Stimulated activated memory B cell treated with anti-CD40 and anti-IgM and Interleukin-4, amounts not matched to agents 10 μg/mL and 1 μg/mL and 100 μg/mL, for 72 hours (primary cell): Measurements from ENCODE around the gene CLCN5.
A peak's percentile ranks its signal among the peaks of the same experiment; 100 is the strongest.

ENCODE experiments used
- ATAC-seq: fragments of 150-1000 bp; cut with Tn5 transposase; 2 replicates; pipeline ENCODE4 v1.10.0; 2021
- H3K27ac Mint-ChIP-seq: one replicate; pipeline ENCODE4 v1.8.0; 2022; ENCODE audit warnings: mild to moderate bottlenecking, mixed read lengths
- H3K27me3 Mint-ChIP-seq: one replicate; pipeline ENCODE4 v1.8.0; 2022; ENCODE audit warnings: mixed read lengths
- H3K36me3 Mint-ChIP-seq: one replicate; pipeline ENCODE4 v1.8.0; 2022; ENCODE audit warnings: mixed read lengths
- H3K4me1 Mint-ChIP-seq: one replicate; pipeline ENCODE4 v1.8.0; 2022; ENCODE audit warnings: mixed read lengths
- H3K4me3 Mint-ChIP-seq: one replicate; pipeline ENCODE4 v1.8.0; 2022; ENCODE audit warnings: mild to moderate bottlenecking, moderate library complexity, mixed read lengths
- H3K9me3 Mint-ChIP-seq: one replicate; pipeline ENCODE4 v1.8.0; 2022; ENCODE audit warnings: mixed read lengths

Gene CLCN5

GRCh38 chrX:50072110-50072509 is 149.7 kb downstream of the CLCN5 start:
- Mint-ChIP-seq H3K4me1 (peaks cover 36% of the 10 kb centered on the region), H3K27me3 (no peaks in the 10 kb centered on the region), H3K4me3 (no peak overlapping the region), H3K27ac (peak overlapping the region; percentile 46), H3K9me3 (peaks cover 2% of the 10 kb centered on the region), H3K36me3 (peaks cover 16% of the 10 kb centered on the region)
- ATAC-seq, result no peak

GRCh38 chrX:50073601-50074000 is 151.2 kb downstream of the CLCN5 start:
- H3K27ac Mint-ChIP-seq, result no peak overlapping the region
- peaks cover 16% of the 10 kb centered on the region for H3K36me3 Mint-ChIP-seq
- H3K9me3 Mint-ChIP-seq, result peaks cover 2% of the 10 kb centered on the region
- no peaks in the 10 kb centered on the region for H3K27me3 Mint-ChIP-seq
- peaks cover 36% of the 10 kb centered on the region for H3K4me1 Mint-ChIP-seq
- ATAC-seq, result no peak
- no peak overlapping the region for H3K4me3 Mint-ChIP-seq

GRCh38 chrX:50075630-50076339 is 153.4 kb downstream of the CLCN5 start:
- peaks cover 36% of the 10 kb centered on the region for H3K4me1 Mint-ChIP-seq
- ATAC-seq, result peak; percentile 85

GRCh38 chrX:50081282-50081889 is 159.0 kb downstream of the CLCN5 start:
- Mint-ChIP-seq H3K27me3 (no peaks in the 10 kb centered on the region), H3K9me3 (no peaks in the 10 kb centered on the region), H3K36me3 (peaks cover 14% of the 10 kb centered on the region), H3K4me1 (peaks cover 20% of the 10 kb centered on the region), H3K4me3 (no peak overlapping the region), H3K27ac (no peak overlapping the region)
- no peak for ATAC-seq

More at GRCh38 chrX:50075630-50076339, 153.4 kb downstream of the CLCN5 start:
- Mint-ChIP-seq H3K9me3 (no peaks in the 10 kb centered on the region), H3K4me3 (no peak overlapping the region), H3K27ac (peak overlapping the region; percentile 71), H3K36me3 (peaks cover 16% of the 10 kb centered on the region), H3K27me3 (no peaks in the 10 kb centered on the region)

- Mint-ChIP-seq H3K27ac (no peak overlapping the region), H3K4me3 (no peak overlapping the region), H3K27me3 (no peaks in the 10 kb centered on the region), H3K9me3 (no peaks in the 10 kb centered on the region), H3K4me1 (peaks cover 13% of the 10 kb centered on the region), H3K36me3 (peaks cover 15% of the 10 kb centered on the region)
- ATAC-seq, result no peak
Measured at GRCh38 chrX:50082741-50083140, 160.3 kb downstream of the CLCN5 start.

GRCh38 chrX:50088645-50089044 is 166.2 kb downstream of the CLCN5 start:
- peaks cover 31% of the 10 kb centered on the region for H3K36me3 Mint-ChIP-seq
- H3K4me3 Mint-ChIP-seq, result no peak overlapping the region
- H3K4me1 Mint-ChIP-seq, result peaks cover 10% of the 10 kb centered on the region
- ATAC-seq, result no peak
- no peaks in the 10 kb centered on the region for H3K27me3 Mint-ChIP-seq
- H3K9me3 Mint-ChIP-seq, result no peaks in the 10 kb centered on the region
- no peak overlapping the region for H3K27ac Mint-ChIP-seq

- H3K4me3 Mint-ChIP-seq, result no peak overlapping the region
- no peaks in the 10 kb centered on the region for H3K27me3 Mint-ChIP-seq
- no peak for ATAC-seq
- no peaks in the 10 kb centered on the region for H3K9me3 Mint-ChIP-seq
- no peak overlapping the region for H3K27ac Mint-ChIP-seq
- peaks cover 10% of the 10 kb centered on the region for H3K4me1 Mint-ChIP-seq
- H3K36me3 Mint-ChIP-seq, result peaks cover 16% of the 10 kb centered on the region
Measured at GRCh38 chrX:50093625-50094024, 171.2 kb downstream of the CLCN5 start.

- no peaks in the 10 kb centered on the region for H3K27me3 Mint-ChIP-seq
- no peaks in the 10 kb centered on the region for H3K9me3 Mint-ChIP-seq
- no peaks in the 10 kb centered on the region for H3K36me3 Mint-ChIP-seq
- H3K27ac Mint-ChIP-seq, result no peak overlapping the region
- H3K4me1 Mint-ChIP-seq, result no peaks in the 10 kb centered on the region
- no peak overlapping the region for H3K4me3 Mint-ChIP-seq
- ATAC-seq, result no peak
Measured at GRCh38 chrX:50097071-50097470, 174.7 kb downstream of the CLCN5 start.

- H3K9me3 Mint-ChIP-seq, result no peaks in the 10 kb centered on the region
- H3K4me1 Mint-ChIP-seq, result no peaks in the 10 kb centered on the region
- no peak overlapping the region for H3K4me3 Mint-ChIP-seq
- no peaks in the 10 kb centered on the region for H3K27me3 Mint-ChIP-seq
- H3K36me3 Mint-ChIP-seq, result no peaks in the 10 kb centered on the region
- no peak overlapping the region for H3K27ac Mint-ChIP-seq
- no peak for ATAC-seq
Measured at GRCh38 chrX:50098241-50098640, 175.8 kb downstream of the CLCN5 start.

GRCh38 chrX:50098749-50099148 is 176.4 kb downstream of the CLCN5 start:
- Mint-ChIP-seq H3K36me3 (no peaks in the 10 kb centered on the region), H3K9me3 (no peaks in the 10 kb centered on the region), H3K4me3 (no peak overlapping the region), H3K4me1 (no peaks in the 10 kb centered on the region), H3K27ac (no peak overlapping the region), H3K27me3 (no peaks in the 10 kb centered on the region)
- ATAC-seq, result no peak

GRCh38 chrX:50099331-50099730 is 176.9 kb downstream of the CLCN5 start:
- ATAC-seq, result no peak
- H3K4me3 Mint-ChIP-seq, result no peak overlapping the region
- no peaks in the 10 kb centered on the region for H3K27me3 Mint-ChIP-seq

GRCh38 chrX:50100188-50100587 is 177.8 kb downstream of the CLCN5 start:
- ATAC-seq, result no peak

More at GRCh38 chrX:50099331-50099730, 176.9 kb downstream of the CLCN5 start:
- Mint-ChIP-seq H3K36me3 (no peaks in the 10 kb centered on the region), H3K9me3 (no peaks in the 10 kb centered on the region), H3K27ac (no peak overlapping the region), H3K4me1 (no peaks in the 10 kb centered on the region)

GRCh38 chrX:50103176-50103575 is 180.8 kb downstream of the CLCN5 start:
- Mint-ChIP-seq H3K27ac (no peak overlapping the region), H3K4me3 (no peak overlapping the region), H3K36me3 (no peaks in the 10 kb centered on the region), H3K27me3 (no peaks in the 10 kb centered on the region), H3K9me3 (no peaks in the 10 kb centered on the region), H3K4me1 (no peaks in the 10 kb centered on the region)
- ATAC-seq, result no peak

More at GRCh38 chrX:50100188-50100587, 177.8 kb downstream of the CLCN5 start:
- Mint-ChIP-seq H3K36me3 (no peaks in the 10 kb centered on the region), H3K27me3 (no peaks in the 10 kb centered on the region), H3K27ac (no peak overlapping the region), H3K4me1 (no peaks in the 10 kb centered on the region), H3K9me3 (no peaks in the 10 kb centered on the region), H3K4me3 (no peak overlapping the region)

- Mint-ChIP-seq H3K4me3 (no peak overlapping the region), H3K27me3 (no peaks in the 10 kb centered on the region), H3K36me3 (no peaks in the 10 kb centered on the region), H3K4me1 (no peaks in the 10 kb centered on the region), H3K9me3 (no peaks in the 10 kb centered on the region), H3K27ac (no peak overlapping the region)
- ATAC-seq, result no peak
Measured at GRCh38 chrX:50103866-50104566, 181.6 kb downstream of the CLCN5 start.

- Mint-ChIP-seq H3K4me1 (peaks cover 9% of the 10 kb centered on the region), H3K27me3 (no peaks in the 10 kb centered on the region), H3K9me3 (no peaks in the 10 kb centered on the region), H3K36me3 (no peaks in the 10 kb centered on the region), H3K27ac (no peak overlapping the region), H3K4me3 (no peak overlapping the region)
- no peak for ATAC-seq
Measured at GRCh38 chrX:50106051-50106675, 183.8 kb downstream of the CLCN5 start.
